HT-29 (cell line): ENCODE measurements around the gene RAP1GAP2. TPM values are rescaled to one million over a fixed set of nuclear protein-coding genes. Genes with fewer than 3 reads are reported as not detected.
"Not testable (repeated sequence)": the region's sequence is repeated elsewhere in the genome, so short reads cannot be mapped to it uniquely, and the experiment has no call there.

ENCODE experiments used
- DNase-seq: peaks from one replicate; pipeline ENCODE4 v3.0.0-alpha.2; 2015; ENCODE audit warnings: low spot score
- total RNA-seq: library from RNA; depleted of rRNA; stranded (reverse); fragments of >200 nt; shearing (Covaris generic); gene quantifications from 2 replicates; pipeline ENCODE4 v1.2.3, GENCODE V29; 2014

RAP1GAP2 gene
- total RNA-seq, 1 experiment from 2014 or later, result 9.6 TPM

GRCh38 chr17:3022197-3022596 is 226.0 kb downstream of the RAP1GAP2 start:
- no peak for DNase-seq

- DNase-seq, result no peak
Measured at GRCh38 chr17:3024346-3024745, 228.1 kb downstream of the RAP1GAP2 start.

- no peak for DNase-seq
Measured at GRCh38 chr17:3025421-3026124, 229.3 kb downstream of the RAP1GAP2 start.

- no peak for DNase-seq
Measured at GRCh38 chr17:3026125-3026855, 230.1 kb downstream of the RAP1GAP2 start.

- no peak for DNase-seq
Measured at GRCh38 chr17:3026856-3027751, 230.9 kb downstream of the RAP1GAP2 start.

GRCh38 chr17:3027786-3028532 is 231.7 kb downstream of the RAP1GAP2 start:
- DNase-seq, result no peak

- DNase-seq, result no peak
Measured at GRCh38 chr17:3029213-3029913, 233.1 kb downstream of the RAP1GAP2 start.

GRCh38 chr17:3030096-3030495 is 233.9 kb downstream of the RAP1GAP2 start:
- no peak for DNase-seq

- DNase-seq, result not testable (repeated sequence)
Measured at GRCh38 chr17:3030852-3031470, 234.7 kb downstream of the RAP1GAP2 start.

- no peak for DNase-seq
Measured at GRCh38 chr17:3032258-3033247, 236.3 kb downstream of the RAP1GAP2 start.

GRCh38 chr17:3033248-3033640 is 237.0 kb downstream of the RAP1GAP2 start:
- no peak for DNase-seq

- no peak for DNase-seq
Measured at GRCh38 chr17:3033741-3034577, 237.7 kb downstream of the RAP1GAP2 start.

GRCh38 chr17:3034578-3034920 is 238.3 kb downstream of the RAP1GAP2 start:
- no peak for DNase-seq

GRCh38 chr17:3035256-3035967 is 239.2 kb downstream of the RAP1GAP2 start:
- no peak for DNase-seq

- DNase-seq, result no peak
Measured at GRCh38 chr17:3035968-3036280, 239.7 kb downstream of the RAP1GAP2 start.

- DNase-seq, result no peak
Measured at GRCh38 chr17:3036800-3037199, 240.6 kb downstream of the RAP1GAP2 start.

- no peak for DNase-seq
Measured at GRCh38 chr17:3037259-3037658, 241.0 kb downstream of the RAP1GAP2 start.

GRCh38 chr17:3038941-3039340 is 242.7 kb downstream of the RAP1GAP2 start:
- DNase-seq, result no peak
